Adipose tissue (tissue), 3 donors: ENCODE results near the gene CAPZA1. TPM values are rescaled to one million over a fixed set of nuclear protein-coding genes. Genes with fewer than 3 reads are reported as not detected.
A peak's percentile ranks its signal among the peaks of the same experiment; 100 is the strongest.

ENCODE experiments used
- H3K27ac ChIP-seq: one replicate; pipeline ENCODE4 v1.5.1; 2013; ENCODE audit warnings: low read depth, low read length
- WGBS, 3 donors: extraction: QIAGEN DNeasy Blood & Tissue Kit; methylation state at CpG; one replicate each; pipeline ENCODE4 v1.1.7; 2013; 5-methylcytosine and 5-hydroxymethylcytosine counted together
- polyA plus RNA-seq, 3 donors: library from polyadenylated mRNA; stranded (reverse); fragments of 200-250 nt; gene quantifications; one replicate each; pipeline ENCODE4 v1.2.3, GENCODE V29; 2013
- donor health status: healthy with polysubstance abuse.
- donor health status: Bipolar disorder and iron deficiency.
- donor health status: healthy.

CAPZA1 gene
- polyA plus RNA-seq, 3 donors, result 20.8 to 75.8 (median 46.8) TPM

- WGBS, 3 donors, result 5 to 8% (median 7%) methylated on average over 38 to 42 of the region's 42 CpGs
- H3K27ac ChIP-seq, result peak overlapping the region; percentile 63
Observed at GRCh38 chr1:112707221-112708001, 87.8 kb downstream of the CAPZA1 start.

GRCh38 chr1:112708002-112708448 lies 88.4 kb downstream of the CAPZA1 start:
- no peak overlapping the region for H3K27ac ChIP-seq
- WGBS, 3 donors, result 71 to 77% (median 74%) methylated on average over 6 of the region's 6 CpGs

DNA sequence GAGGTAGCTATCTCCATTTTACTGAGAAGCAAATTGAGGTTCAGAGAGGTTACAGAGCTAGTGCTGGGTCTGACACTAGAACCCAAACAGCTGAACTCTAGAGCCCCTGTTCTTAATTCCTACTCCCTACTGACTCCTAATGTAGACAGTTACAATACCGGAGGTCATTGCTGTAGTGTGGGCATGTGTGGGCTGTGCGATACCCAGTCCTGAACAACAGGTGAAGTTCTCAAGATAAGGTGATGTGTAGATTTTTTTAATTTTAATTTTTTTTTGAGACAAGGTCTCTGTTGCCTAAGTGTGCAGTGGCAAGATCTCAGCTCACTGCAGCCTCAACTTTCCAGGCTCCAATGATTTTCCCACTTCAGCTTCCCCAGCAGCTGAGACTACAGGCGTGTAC lies 88.9 kb downstream of the CAPZA1 start:
- 91 to 94% (median 91%) methylated on average over 3 of the region's 3 CpGs for WGBS, 3 donors
- no peak overlapping the region for H3K27ac ChIP-seq

- 88 to 98% (median 90%) methylated on average over 6 to 7 of the region's 7 CpGs for WGBS, 3 donors
- H3K27ac ChIP-seq, result no peak overlapping the region
Observed at GRCh38 chr1:112710159-112710558, 90.5 kb downstream of the CAPZA1 start.

GRCh38 chr1:112710586-112710985 lies 91.0 kb downstream of the CAPZA1 start:
- no peak overlapping the region for H3K27ac ChIP-seq
- 83 to 91% (median 89%) methylated on average over 3 of the region's 3 CpGs for WGBS, 3 donors

DNA sequence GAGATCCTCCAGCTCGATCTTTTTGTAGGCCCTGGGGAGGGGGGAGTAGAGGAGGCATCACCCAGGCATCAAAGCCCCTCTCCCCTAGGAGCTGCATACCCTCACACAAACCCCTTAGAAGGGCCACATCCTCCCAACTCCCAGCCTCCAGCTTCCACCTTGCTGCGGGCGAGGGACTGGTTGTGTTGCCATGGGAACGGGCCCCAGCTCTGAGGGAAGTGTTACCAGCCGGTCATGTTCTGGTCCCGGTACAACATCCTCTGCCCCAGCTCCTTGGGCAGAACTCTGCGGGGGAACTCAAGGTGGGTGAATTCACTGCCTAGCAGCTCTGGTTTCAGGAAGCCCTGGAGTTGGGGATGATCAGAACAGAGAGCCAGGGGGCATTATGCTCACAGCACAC lies 91.4 kb downstream of the CAPZA1 start:
- 73 to 89% (median 76%) methylated on average over 7 of the region's 7 CpGs for WGBS, 3 donors
- no peak overlapping the region for H3K27ac ChIP-seq

DNA sequence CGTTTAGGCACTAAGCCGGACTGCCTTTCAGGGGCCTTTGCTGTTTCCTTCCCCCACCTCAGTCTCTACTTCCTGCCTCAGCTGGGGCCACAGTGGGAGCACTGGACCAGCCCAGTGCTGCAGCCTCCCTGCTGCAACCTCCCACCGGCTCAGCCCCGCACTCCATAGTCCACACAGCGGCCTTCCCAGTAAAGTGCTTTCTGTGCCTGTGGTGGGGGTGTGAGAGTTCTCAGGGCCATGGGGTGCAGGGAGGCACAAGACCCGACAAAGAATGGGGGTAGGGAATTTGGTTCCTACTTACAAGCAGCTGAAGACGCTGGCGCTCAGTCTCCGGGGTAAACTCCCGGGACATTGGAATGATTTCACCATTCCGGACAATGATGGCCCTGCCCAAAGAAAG lies 92.0 kb downstream of the CAPZA1 start:
- H3K27ac ChIP-seq, result no peak overlapping the region
- WGBS, 3 donors, result 68 to 85% (median 75%) methylated on average over 11 of the region's 11 CpGs

- WGBS, 3 donors, result 88 to 89% (median 88%) methylated on average over 7 of the region's 7 CpGs
- H3K27ac ChIP-seq, result no peak overlapping the region
Observed at GRCh38 chr1:112712191-112712590, 92.6 kb downstream of the CAPZA1 start.

DNA sequence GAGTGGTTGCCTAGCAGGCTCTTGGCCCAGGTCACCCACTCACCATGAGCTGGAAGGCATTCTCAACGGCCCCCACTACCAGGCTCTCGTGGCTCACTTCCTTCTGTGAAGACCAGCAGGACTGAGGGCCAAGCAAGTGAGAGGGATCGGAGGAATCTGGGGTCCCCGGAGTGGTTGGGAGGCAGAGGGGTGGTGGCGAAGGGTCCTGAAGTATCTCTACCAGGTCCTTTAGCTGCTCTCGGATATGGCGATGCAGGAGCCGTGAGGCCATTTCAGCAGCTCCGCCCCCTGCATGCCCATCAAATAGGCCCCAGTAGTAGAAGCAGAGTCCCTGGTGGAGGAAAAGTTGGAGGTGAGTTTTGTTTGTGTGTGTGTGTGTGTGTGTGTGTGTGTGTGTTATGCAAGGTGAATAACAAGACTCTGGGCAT lies 93.1 kb downstream of the CAPZA1 start:
- 80 to 86% (median 85%) methylated on average over 9 of the region's 9 CpGs for WGBS, 3 donors
- H3K27ac ChIP-seq, result no peak overlapping the region

DNA sequence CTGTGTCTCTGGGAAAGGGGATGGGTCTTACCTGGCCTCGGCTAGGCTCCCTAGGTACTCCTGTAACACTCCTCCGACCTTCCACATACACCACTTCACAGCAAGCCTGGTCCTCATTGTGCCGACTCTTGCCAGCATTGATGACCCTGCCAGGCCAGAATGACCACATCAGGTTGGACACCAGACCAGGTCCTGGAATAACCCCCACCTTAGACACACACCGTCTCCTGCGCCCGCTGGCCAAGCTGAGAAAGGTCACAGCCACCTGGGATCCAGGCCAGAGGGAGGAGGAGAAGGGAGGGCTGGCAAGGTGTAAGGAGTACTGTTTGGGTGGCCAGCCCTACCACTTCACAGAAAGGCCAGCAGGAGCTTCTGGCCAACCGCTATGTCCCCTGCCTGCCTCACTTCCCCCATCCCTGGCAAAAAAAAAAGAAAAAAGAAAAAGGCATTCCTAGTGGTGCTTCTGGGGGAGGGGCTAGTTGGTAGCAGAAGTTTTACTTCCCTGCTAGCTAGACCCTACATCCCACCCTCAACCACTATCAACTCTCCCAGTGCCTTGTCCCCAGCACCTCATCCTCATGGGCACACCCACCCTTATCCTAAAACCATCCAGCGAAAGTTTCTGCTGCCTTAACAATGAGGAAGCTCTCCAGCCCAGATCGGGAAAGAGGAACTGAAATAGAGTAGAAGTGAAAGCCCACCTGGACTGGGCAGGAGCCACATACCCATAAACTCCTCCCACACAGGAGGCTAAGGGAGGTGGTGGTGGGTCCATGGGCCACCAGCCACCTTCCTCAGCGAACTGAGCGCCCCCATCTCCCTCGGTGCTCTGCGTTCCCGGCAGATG lies 94.1 kb downstream of the CAPZA1 start:
- 36 to 56% (median 55%) methylated on average over 14 of the region's 14 CpGs for WGBS, 3 donors
- no peak overlapping the region for H3K27ac ChIP-seq

DNA sequence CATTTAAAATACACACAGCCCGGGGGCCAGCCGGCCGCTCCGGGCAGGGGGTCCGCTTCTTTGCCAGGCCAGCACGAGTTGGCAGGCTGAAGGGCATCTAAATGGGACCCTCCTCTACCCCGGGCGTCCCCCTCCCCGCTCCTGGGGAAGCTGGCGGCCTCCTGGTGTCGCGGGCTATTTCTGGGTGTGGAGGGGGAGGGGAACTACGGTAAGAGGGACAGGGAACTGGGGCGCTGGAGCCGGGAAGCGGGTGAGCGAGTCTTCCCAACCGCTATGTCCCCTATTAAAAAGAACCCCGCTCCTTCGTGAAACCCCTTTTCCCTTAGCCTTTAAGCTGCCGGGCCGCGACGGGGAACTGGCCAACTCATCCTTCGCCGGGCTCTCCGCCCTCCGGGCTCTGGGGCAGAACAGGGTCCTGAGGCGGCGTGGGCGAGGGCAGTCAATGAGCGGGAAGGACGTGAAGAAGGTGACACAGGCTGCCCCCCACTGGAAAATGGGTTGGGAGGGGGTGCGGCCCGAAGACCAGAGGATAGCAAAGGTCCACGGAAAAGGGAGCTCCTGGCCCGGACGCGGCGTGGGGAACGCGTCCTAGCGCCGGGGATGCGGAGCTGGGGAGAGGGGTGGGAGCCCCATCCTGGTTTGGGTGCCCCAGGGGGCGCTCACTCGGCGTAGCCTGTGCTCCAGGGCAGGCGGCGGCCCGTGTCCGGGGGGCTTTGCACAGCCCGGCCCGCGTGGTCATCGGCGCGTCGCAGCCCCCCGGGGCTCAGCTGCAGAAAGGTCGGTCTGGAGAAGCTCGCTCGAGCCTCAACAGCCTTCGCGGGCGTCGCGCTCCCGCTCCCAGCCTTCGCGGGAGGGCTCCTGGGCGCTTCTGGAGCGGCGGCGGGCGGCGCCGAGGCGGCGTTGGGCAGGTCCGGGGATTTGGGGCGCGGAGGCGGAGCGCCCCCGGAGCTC lies 95.0 kb downstream of the CAPZA1 start:
- H3K27ac ChIP-seq, result no peak overlapping the region

DNA sequence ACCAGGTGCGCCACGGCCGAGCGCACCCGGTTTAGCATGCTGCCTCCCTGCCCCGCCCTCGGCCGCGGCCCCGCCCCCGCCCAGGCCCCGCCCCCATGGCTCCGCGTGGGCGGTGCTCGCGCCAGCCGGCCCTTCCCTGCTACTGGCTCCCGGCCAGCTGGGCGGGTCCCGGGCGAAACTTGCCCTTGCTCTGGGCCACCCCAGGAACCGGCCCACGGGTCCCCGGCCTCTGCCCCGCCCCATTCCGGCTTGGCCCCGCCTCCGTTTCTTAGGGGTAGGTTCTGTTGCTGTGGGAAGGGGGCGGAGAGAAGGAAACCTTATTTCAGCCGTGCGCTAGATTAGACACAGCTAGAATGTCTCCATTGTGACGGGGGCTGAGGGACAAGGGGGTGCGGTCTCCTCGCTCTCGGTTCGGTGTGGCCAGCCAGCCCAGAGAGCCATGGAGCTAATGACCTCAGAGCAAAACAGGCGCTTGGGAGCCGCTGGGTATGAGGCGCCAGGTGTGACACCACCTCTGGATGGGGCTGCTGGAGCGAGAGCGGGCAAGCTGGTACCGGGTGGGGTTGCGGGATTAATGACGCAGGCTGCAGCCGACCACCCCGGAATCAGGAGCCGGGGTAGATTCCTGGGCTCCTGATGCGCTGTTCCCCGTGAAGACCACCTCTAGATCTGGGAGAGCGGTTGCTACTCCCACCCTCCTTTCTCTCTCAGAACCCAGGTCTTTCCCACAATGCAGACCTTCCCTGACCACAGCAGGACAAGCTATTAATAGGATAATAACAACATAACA lies 95.8 kb downstream of the CAPZA1 start, which contains the start of gene PPM1J:
TSS of gene PPM1J (minus strand) at position 69 of the 790 bp plus-strand sequence. CDS start at position 38, 31 bp downstream.
- WGBS, 3 donors, result 0 to 1% (median 0%) methylated on average over 41 to 51 of the region's 51 CpGs
- H3K27ac ChIP-seq, result no peak within 1 kb of the TSS

More for the DNA sequence above, 95.0 kb downstream of the CAPZA1 start:
- 1 to 3% (median 1%) methylated on average over 55 to 86 of the region's 86 CpGs for WGBS, 3 donors

DNA sequence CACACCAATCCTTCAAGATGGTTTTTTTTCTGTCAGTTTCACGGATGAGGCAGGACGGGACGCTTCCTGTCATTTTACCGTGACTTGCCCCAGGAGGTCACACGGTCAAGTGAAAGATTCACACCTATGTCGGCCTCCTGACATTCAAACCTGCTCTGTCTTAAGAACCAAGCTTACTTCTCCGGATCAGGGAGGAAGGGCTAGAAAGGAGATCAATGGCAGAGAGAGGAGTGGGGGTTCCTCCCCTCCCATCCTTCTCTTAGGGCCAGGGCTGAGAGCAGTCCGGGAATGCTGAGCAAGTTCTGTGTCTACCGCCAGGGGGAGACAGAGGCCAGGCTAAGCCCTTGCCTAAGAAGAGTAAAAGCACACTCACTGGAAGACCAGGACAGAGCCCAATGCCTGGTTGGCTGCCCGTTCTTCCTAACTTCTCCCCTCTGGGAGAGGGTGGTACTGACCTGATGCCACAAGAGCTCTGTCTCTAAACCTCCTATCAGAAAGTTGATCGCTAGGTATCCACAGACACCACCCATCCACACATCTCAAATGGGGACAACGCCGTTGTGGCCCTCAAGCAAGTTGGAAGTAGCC lies 96.6 kb downstream of the CAPZA1 start:
- H3K27ac ChIP-seq, result no peak overlapping the region
- 16 to 19% (median 18%) methylated on average over 13 of the region's 13 CpGs for WGBS, 3 donors

DNA sequence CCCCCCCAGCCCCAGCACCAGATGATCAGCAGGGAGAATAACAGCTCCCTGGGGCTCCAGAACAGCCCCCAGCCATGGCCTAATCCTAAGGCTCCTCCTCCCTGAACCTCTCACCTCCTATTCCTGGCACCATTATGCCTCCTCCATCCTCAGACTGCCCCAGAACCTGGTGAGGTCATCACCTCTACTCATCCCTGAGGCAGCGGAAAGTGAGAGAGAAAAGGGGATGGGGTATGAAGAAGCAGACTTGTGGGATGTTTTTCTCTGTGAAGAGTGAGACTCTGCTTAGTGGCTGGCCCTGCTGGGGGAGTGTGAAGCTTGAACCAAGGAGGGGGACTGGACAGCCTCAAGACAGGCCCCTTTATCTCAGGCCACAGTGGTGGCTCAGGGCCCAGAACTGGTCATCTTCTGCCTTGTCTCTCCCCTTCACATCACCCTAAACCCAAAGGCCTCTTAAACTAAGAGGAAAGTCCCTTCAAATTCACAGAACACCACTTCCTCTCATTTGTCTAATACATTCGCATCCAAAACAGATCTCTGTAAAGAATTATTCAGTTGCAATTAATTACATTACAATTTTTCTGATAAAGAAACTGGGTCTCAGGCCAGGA lies 97.7 kb downstream of the CAPZA1 start:
- WGBS, 3 donors, result 75 to 85% (median 84%) methylated on average over 2 of the region's 2 CpGs
- H3K27ac ChIP-seq, result no peak overlapping the region

DNA sequence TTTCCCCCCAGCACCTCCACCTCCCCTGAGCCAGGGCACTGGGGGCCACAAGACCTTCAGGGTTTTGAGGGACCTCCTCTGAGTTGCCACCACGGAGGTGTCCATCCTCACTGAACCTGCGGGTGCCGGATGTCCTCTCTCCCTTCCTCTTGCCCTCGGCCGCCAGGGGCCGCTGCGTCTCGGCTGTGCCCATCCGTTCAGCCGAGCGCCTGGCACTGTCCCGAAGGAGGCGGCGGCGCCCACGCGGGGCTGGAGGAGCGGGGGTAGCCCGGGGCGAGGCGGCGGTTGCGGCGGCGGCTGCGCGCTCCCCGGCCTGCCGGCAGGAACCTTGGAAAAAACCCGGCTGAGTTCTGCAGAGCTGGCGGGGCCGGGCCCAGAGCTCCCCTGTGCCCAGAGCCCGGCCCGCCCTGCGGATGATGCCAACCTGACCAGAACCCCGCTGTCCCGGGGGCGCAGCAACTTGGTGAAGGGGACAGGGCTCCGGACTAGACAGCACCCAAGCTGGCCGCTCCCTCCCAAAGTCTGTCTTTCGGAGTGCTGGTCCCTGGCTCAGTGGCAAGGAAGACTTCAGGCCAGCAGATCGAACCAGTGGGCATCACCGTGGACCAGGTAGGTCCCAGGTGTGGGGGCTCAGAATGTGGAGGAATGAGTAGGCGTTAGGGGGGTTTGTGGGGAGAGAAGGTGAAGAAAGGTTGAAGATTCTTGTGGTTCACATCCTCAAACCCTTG lies 99.2 kb downstream of the CAPZA1 start:
- 15 to 20% (median 16%) methylated on average over 44 of the region's 44 CpGs for WGBS, 3 donors
- H3K27ac ChIP-seq, result no peak overlapping the region

- no peak overlapping the region for H3K27ac ChIP-seq
- WGBS, 3 donors, result 88 to 94% (median 92%) methylated on average over 2 of the region's 2 CpGs
Observed at GRCh38 chr1:112719706-112720105, 100.1 kb downstream of the CAPZA1 start.
